ENCODE results near the gene GNE. TPM values are rescaled to one million over a fixed set of nuclear protein-coding genes. Genes with fewer than 3 reads are reported as not detected.

Gene GNE
- total and polyA plus RNA-seq, 10 of the 15 experiments (the other 5 are each of a cell fraction or from before 2014, with no cell fraction given) = 4.1 to 13.6 (median 10.7) TPM

DNA sequence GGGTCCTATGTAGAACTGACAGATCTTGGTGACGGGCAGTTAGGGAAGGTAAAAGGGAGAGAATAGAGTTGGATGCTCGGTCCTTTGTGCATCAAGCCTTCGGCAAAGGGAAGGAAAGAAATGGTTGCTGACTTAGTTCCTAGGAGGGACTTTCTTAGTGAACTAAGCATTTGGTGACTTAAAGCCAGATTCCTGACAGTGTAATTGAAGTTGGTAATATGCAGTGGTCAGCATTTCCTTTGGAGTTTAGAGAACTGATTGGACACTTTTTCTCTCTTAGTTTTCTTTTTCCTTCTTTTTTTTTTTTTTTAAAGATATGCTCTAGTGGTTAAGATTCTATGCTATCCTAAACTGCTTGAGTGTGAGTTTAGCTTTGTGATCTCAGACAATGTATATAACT lies 65.2 kb downstream of the GNE start:
- H3K27ac ChIP-seq (ENCODE audit: control insufficient read depth, insufficient read depth) = no peak overlapping the region
- no peak overlapping the region for H2AFZ ChIP-seq (ENCODE audit: control insufficient read depth, low read depth, low read length)
- no peak for ATAC-seq
- H3K4me1 ChIP-seq (ENCODE audit: control insufficient read depth, insufficient read depth, low read length) = peaks cover 5% of the 10 kb centered on the region; the same call in 1 of the 2 replicates
- RAD21 ChIA-PET (ENCODE audit: unreplicated experiment) = no interaction called here
- no peak for DNase-seq (ENCODE audit: low read depth, low spot score)
- H3K9ac ChIP-seq (ENCODE audit: control insufficient read depth, insufficient read depth, low read length) = peak overlapping the region; percentile 29; the same call in 1 of the 2 replicates
- peaks cover 0 to 11% of the 10 kb centered on the region in 2 experiments; a peak in 2 of 4 replicates for H3K36me3 ChIP-seq (ENCODE audit: control insufficient read depth in 2 of 2, insufficient read depth in 2 of 2, low read length in 1 of 2)
- CTCF ChIA-PET = interaction anchor here (0.8 to 2.2 kb wide), 6 partner anchors 8 to 135 kb away, joined by 3 to 11 read pairs (median 3); no protein-coding TSS in a partner anchor
- no peak for FAIRE-seq
- H3K27me3 ChIP-seq (replicated peaks in 1 of 2; ENCODE audit: control insufficient read depth in 2 of 2, insufficient read depth in 2 of 2, low read length in 1 of 2) = no peaks in the 10 kb centered on the region
- POLR2A ChIA-PET = interaction anchor here (0.6 to 1.0 kb wide), 4 partner anchors 17 to 1937 kb away, joined by 3 to 4 read pairs (median 3); partner anchors contain the start of gene GNE
- peaks cover 8% of the 10 kb centered on the region; the same call in 1 of the 2 replicates for H4K20me1 ChIP-seq (ENCODE audit: control insufficient read depth, insufficient read depth)
- H3K79me2 ChIP-seq (ENCODE audit: control insufficient read depth, insufficient read depth, low read length) = peaks cover 52% of the 10 kb centered on the region
- no peaks in the 10 kb centered on the region for H3K9me3 ChIP-seq (replicated peaks; ENCODE audit: control insufficient read depth, insufficient read depth, low read length)
- in situ Hi-C loops (cut with MboI) (no loop called here), intact Hi-C loops (cut with micrococcal nuclease; ENCODE audit: unreplicated experiment) (loop anchor here (5.0 kb wide), 2 partner anchors 64 to 134 kb away; partner anchors contain the start of gene GNE)
- H3K4me2 ChIP-seq (ENCODE audit: control insufficient read depth, insufficient read depth) = peak overlapping the region; percentile 87
- WGBS (ENCODE audit: insufficient coverage, insufficient replicate concordance, low lambda C conversion rate, missing lambda C conversion rate) = 49% methylated on average over 3 of the region's 3 CpGs
- peak overlapping the region; percentile 86 for H3K4me3 ChIP-seq
- TF ChIP-seq FOXM1 (IDR thresholded peaks at IDR 0.05; ENCODE audit: low read depth, low read length) (no peak), SUPT20H (IDR thresholded peaks at IDR 0.05; ENCODE audit: borderline replicate concordance, control insufficient read depth, low read depth, low read length) (no peak), ETV6 (conservative IDR thresholded peaks at IDR 0.05 in 1 of 2, IDR thresholded peaks at IDR 0.05 in 1 of 2; ENCODE audit: borderline replicate concordance in 1 of 2, low read depth in 1 of 2) (no peak), ZSCAN29 (IDR thresholded peaks at IDR 0.05) (no peak), SP1 (IDR thresholded peaks at IDR 0.05; ENCODE audit: low read depth, low read length) (no peak), RFX5 (IDR thresholded peaks at IDR 0.05; ENCODE audit: low read depth, low read length) (no peak)
- SMC1A ChIA-PET (ENCODE audit: uncharacterized antibody, unreplicated experiment) = interaction anchor here (0.8 to 1.9 kb wide), 3 partner anchors 8 to 131 kb away, joined by 3 to 8 read pairs (median 6); no protein-coding TSS in a partner anchor
- no TSS peak for BruUV-seq (replicated peaks)

DNA sequence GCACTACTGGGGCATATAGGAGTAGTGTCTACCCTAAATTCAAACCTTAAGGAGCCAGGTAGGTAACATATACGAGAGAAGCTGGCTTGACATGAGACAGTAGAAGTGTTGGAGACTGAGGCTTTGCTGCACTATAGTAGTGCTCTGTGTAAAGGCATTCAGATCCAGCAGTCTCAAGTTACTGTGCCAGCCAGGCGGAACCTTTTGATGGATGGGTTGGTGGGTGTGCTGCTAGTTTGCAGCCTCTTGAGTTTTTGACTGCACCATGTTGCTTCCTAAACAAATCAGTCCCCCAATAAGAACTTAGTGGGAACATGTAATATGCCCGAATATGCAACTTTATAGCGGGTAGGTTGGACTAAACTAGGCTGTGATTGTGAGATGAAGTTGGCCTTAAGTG lies 66.1 kb downstream of the GNE start:
- Histone ChIP-seq H3K9me3 (replicated peaks; ENCODE audit: control insufficient read depth, insufficient read depth, low read length) (no peaks in the 10 kb centered on the region), H4K20me1 (ENCODE audit: control insufficient read depth, insufficient read depth) (peaks cover 8% of the 10 kb centered on the region; the same call in 1 of the 2 replicates), H3K27ac (ENCODE audit: control insufficient read depth, insufficient read depth) (no peak overlapping the region), H3K4me1 (ENCODE audit: control insufficient read depth, insufficient read depth, low read length) (peaks cover 11% of the 10 kb centered on the region), H3K27me3 (replicated peaks in 1 of 2; ENCODE audit: control insufficient read depth in 2 of 2, insufficient read depth in 2 of 2, low read length in 1 of 2) (no peaks in the 10 kb centered on the region), H2AFZ (ENCODE audit: control insufficient read depth, low read depth, low read length) (no peak overlapping the region), H3K4me3 (peak overlapping the region; percentile 86), H3K9ac (ENCODE audit: control insufficient read depth, insufficient read depth, low read length) (peak overlapping the region; percentile 96), H3K36me3 (ENCODE audit: control insufficient read depth in 2 of 2, insufficient read depth in 2 of 2, low read length in 1 of 2) (peaks cover 0 to 11% of the 10 kb centered on the region in 2 experiments; a peak in 2 of 4 replicates), H3K4me2 (ENCODE audit: control insufficient read depth, insufficient read depth) (peak overlapping the region; percentile 87), H3K79me2 (ENCODE audit: control insufficient read depth, insufficient read depth, low read length) (peaks cover 52% of the 10 kb centered on the region)
- in situ Hi-C loops (cut with MboI) (no loop called here), intact Hi-C loops (cut with micrococcal nuclease; ENCODE audit: unreplicated experiment) (loop anchor here (5.0 kb wide), 2 partner anchors 65 to 135 kb away; partner anchors contain the start of gene GNE)
- ChIA-PET POLR2A (no interaction called here), SMC1A (ENCODE audit: uncharacterized antibody, unreplicated experiment) (interaction anchor here (1.0 to 1.9 kb wide), 4 partner anchors 9 to 791 kb away, joined by 3 to 6 read pairs (median 3); no protein-coding TSS in a partner anchor), RAD21 (ENCODE audit: unreplicated experiment) (no interaction called here), CTCF (interaction anchor here (0.8 to 3.8 kb wide), 6 partner anchors 9 to 216 kb away, joined by 3 to 40 read pairs (median 8); no protein-coding TSS in a partner anchor)
- TF ChIP-seq, protein P1, sequence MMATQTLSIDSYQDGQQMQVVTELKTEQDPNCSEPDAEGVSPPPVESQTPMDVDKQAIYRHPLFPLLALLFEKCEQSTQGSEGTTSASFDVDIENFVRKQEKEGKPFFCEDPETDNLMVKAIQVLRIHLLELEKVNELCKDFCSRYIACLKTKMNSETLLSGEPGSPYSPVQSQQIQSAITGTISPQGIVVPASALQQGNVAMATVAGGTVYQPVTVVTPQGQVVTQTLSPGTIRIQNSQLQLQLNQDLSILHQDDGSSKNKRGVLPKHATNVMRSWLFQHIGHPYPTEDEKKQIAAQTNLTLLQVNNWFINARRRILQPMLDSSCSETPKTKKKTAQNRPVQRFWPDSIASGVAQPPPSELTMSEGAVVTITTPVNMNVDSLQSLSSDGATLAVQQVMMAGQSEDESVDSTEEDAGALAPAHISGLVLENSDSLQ (IDR thresholded peaks at IDR 0.05) = peak; percentile 15; the same call in 1 of the 2 replicates
- TF ChIP-seq DPF2 (IDR thresholded peaks at IDR 0.05) = no peak
- peak; percentile 54; the same call in 1 of the 2 replicates for TF ChIP-seq PAX5 (IDR thresholded peaks at IDR 0.05; ENCODE audit: borderline replicate concordance, low read depth, low read length)
- TF ChIP-seq, protein P2, sequence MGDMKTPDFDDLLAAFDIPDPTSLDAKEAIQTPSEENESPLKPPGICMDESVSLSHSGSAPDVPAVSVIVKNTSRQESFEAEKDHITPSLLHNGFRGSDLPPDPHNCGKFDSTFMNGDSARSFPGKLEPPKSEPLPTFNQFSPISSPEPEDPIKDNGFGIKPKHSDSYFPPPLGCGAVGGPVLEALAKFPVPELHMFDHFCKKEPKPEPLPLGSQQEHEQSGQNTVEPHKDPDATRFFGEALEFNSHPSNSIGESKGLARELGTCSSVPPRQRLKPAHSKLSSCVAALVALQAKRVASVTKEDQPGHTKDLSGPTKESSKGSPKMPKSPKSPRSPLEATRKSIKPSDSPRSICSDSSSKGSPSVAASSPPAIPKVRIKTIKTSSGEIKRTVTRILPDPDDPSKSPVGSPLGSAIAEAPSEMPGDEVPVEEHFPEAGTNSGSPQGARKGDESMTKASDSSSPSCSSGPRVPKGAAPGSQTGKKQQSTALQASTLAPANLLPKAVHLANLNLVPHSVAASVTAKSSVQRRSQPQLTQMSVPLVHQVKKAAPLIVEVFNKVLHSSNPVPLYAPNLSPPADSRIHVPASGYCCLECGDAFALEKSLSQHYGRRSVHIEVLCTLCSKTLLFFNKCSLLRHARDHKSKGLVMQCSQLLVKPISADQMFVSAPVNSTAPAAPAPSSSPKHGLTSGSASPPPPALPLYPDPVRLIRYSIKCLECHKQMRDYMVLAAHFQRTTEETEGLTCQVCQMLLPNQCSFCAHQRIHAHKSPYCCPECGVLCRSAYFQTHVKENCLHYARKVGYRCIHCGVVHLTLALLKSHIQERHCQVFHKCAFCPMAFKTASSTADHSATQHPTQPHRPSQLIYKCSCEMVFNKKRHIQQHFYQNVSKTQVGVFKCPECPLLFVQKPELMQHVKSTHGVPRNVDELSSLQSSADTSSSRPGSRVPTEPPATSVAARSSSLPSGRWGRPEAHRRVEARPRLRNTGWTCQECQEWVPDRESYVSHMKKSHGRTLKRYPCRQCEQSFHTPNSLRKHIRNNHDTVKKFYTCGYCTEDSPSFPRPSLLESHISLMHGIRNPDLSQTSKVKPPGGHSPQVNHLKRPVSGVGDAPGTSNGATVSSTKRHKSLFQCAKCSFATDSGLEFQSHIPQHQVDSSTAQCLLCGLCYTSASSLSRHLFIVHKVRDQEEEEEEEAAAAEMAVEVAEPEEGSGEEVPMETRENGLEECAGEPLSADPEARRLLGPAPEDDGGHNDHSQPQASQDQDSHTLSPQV (IDR thresholded peaks at IDR 0.05) = no peak
- TF ChIP-seq SUPT20H (IDR thresholded peaks at IDR 0.05; ENCODE audit: borderline replicate concordance, control insufficient read depth, low read depth, low read length) = no peak
- TF ChIP-seq POLR2A (IDR thresholded peaks at IDR 0.05; ENCODE audit: low read depth, low read length) = peak; percentile 15; the same call in 1 of the 2 replicates
- no peak for FAIRE-seq
- no TSS peak for BruUV-seq (replicated peaks)
- no peak for DNase-seq (ENCODE audit: low read depth, low spot score)
- no peak for ATAC-seq
- 28% methylated on average over 4 of the region's 4 CpGs for WGBS (ENCODE audit: insufficient coverage, insufficient replicate concordance, low lambda C conversion rate, missing lambda C conversion rate)

All from GM12878 (cell line).